Measurements from ENCODE around the gene MYO7A.
A peak's percentile ranks its signal among the peaks of the same experiment; 100 is the strongest.

MYO7A gene

GRCh38 chr11:77146261-77147035, 18.4 kb downstream of the MYO7A start:
- no peak for DNase-seq (ENCODE audit: low read depth)

- no peak for DNase-seq (ENCODE audit: low read depth)
Observed at GRCh38 chr11:77147036-77147315, 18.9 kb downstream of the MYO7A start.

GRCh38 chr11:77147668-77148321, 19.7 kb downstream of the MYO7A start:
- DNase-seq (ENCODE audit: low read depth) = no peak

- no peak for DNase-seq (ENCODE audit: low read depth)
Observed at GRCh38 chr11:77148963-77149715, 21.1 kb downstream of the MYO7A start.

- DNase-seq (ENCODE audit: low read depth) = no peak
Observed at GRCh38 chr11:77149716-77150392, 21.8 kb downstream of the MYO7A start.

- no peak for DNase-seq (ENCODE audit: low read depth)
Observed at GRCh38 chr11:77150836-77151235, 22.8 kb downstream of the MYO7A start.

GRCh38 chr11:77151804-77152509, 23.9 kb downstream of the MYO7A start:
- DNase-seq (ENCODE audit: low read depth) = peak; percentile 85

- DNase-seq (ENCODE audit: low read depth) = no peak
Observed at GRCh38 chr11:77152846-77153245, 24.8 kb downstream of the MYO7A start.

- no peak for DNase-seq (ENCODE audit: low read depth)
Observed at GRCh38 chr11:77153276-77154185, 25.5 kb downstream of the MYO7A start.

GRCh38 chr11:77154381-77155081, 26.5 kb downstream of the MYO7A start:
- DNase-seq (ENCODE audit: low read depth) = no peak

GRCh38 chr11:77155082-77155475, 27.0 kb downstream of the MYO7A start:
- DNase-seq (ENCODE audit: low read depth) = no peak

GRCh38 chr11:77155556-77156130, 27.6 kb downstream of the MYO7A start:
- no peak for DNase-seq (ENCODE audit: low read depth)

GRCh38 chr11:77156396-77157195, 28.6 kb downstream of the MYO7A start:
- DNase-seq (ENCODE audit: low read depth) = no peak

GRCh38 chr11:77158041-77158695, 30.1 kb downstream of the MYO7A start:
- DNase-seq (ENCODE audit: low read depth) = no peak

- DNase-seq (ENCODE audit: low read depth) = no peak
Observed at GRCh38 chr11:77159219-77159936, 31.3 kb downstream of the MYO7A start.

GRCh38 chr11:77159937-77160495, 32.0 kb downstream of the MYO7A start:
- DNase-seq (ENCODE audit: low read depth) = no peak

- no peak for DNase-seq (ENCODE audit: low read depth)
Observed at GRCh38 chr11:77163271-77163670, 35.2 kb downstream of the MYO7A start.
